Suprapubic skin (tissue), 4 donors: ENCODE measurements around the gene MYO5C. TPM values are rescaled to one million over a fixed set of nuclear protein-coding genes. Genes with fewer than 3 reads are reported as not detected.

Source experiments
- DNase-seq, 2 donors: peaks; one replicate each; pipeline ENCODE4 v3.0.0-alpha.2; 2019; ENCODE audit warnings: low spot score in 2 of 2
- H3K27ac ChIP-seq: fragments of 200-600 bp; sonication (generic); one replicate; pipeline ENCODE4 v1.5.1; 2019
- H3K27me3 ChIP-seq: fragments of 200-600 bp; sonication (generic); one replicate; pipeline ENCODE4 v1.5.1; 2019
- H3K36me3 ChIP-seq: fragments of 200-600 bp; sonication (generic); one replicate; pipeline ENCODE4 v1.5.1; 2019
- H3K4me1 ChIP-seq: fragments of 200-600 bp; sonication (generic); one replicate; pipeline ENCODE4 v1.5.1; 2019
- H3K4me3 ChIP-seq: fragments of 200-600 bp; sonication (generic); one replicate; pipeline ENCODE4 v1.5.1; 2019; ENCODE audit warnings: mild to moderate bottlenecking
- H3K9me3 ChIP-seq: fragments of 200-600 bp; sonication (generic); one replicate; pipeline ENCODE4 v1.5.1; 2019
- CTCF ChIP-seq, 2 donors: fragments of 200-600 bp in 1 of 2; fragments of 450-650 bp in 1 of 2; sonication (generic) in 1 of 2; IDR thresholded peaks; one replicate each; pipeline ENCODE4 v1.5.1; 2016 to 2019; ENCODE audit warnings: antibody characterized with exemption in 2 of 2, mild to moderate bottlenecking in 1 of 2, moderate library complexity in 1 of 2
- EP300 ChIP-seq: sonication (generic); formaldehyde crosslinking; IDR thresholded peaks from one replicate; pipeline ENCODE4 v1.6.1; 2017; ENCODE audit warnings: antibody characterized with exemption
- POLR2A ChIP-seq, 2 donors: fragments of 450-650 bp; IDR thresholded peaks; one replicate each; pipeline ENCODE4 v1.6.1; 2017; ENCODE audit warnings: antibody characterized with exemption in 2 of 2, mild to moderate bottlenecking in 2 of 2, moderate library complexity in 2 of 2
- POLR2AphosphoS5 ChIP-seq, 3 donors: sonication (generic); formaldehyde crosslinking; IDR thresholded peaks; one replicate each; pipeline ENCODE4 v1.6.1; 2017; ENCODE audit warnings: antibody characterized with exemption in 3 of 3
- WGBS: methylation state at CpG from one replicate; pipeline ENCODE4 v1.1.5; 2018; 5-methylcytosine and 5-hydroxymethylcytosine counted together
- total RNA-seq, 4 donors: library from RNA; depleted of rRNA; stranded (reverse); fragments of >200 nt; gene quantifications; one replicate each; pipeline ENCODE4 v1.1.0, GENCODE V29; 2016

The MYO5C gene
- total RNA-seq, 4 donors from 2014 or later = 11.2 to 31.5 (median 14.9) TPM

DNA sequence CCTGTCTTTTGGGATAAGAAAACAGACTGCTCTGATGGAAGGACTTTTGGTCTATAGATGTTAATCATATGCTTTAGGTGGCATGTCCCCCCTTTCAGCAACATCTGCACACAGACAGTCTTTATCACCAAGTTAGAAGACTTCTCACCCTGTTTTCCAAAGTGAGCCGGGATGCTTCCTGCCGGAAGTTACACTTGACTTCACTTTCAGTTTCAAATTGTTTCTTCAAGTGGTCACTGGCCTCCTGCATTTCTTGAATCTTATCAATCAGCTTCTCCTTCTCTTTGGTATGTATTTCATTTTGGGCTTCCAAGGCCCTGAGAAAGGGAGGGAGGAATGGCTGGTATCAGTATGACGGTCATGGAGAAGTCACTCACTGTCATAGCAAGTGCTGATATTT is 77.2 kb downstream of the MYO5C start:
- no peak overlapping the region for H3K4me3 ChIP-seq
- no peak overlapping the region for H3K27ac ChIP-seq
- no peak for DNase-seq
- peaks cover 5% of the 10 kb centered on the region for H3K4me1 ChIP-seq
- no peaks in the 10 kb centered on the region for H3K27me3 ChIP-seq
- H3K9me3 ChIP-seq = no peaks in the 10 kb centered on the region
- TF ChIP-seq POLR2A (IDR thresholded peaks at IDR 0.05) = no peak
- no peak for TF ChIP-seq POLR2AphosphoS5 (IDR thresholded peaks at IDR 0.05)
- TF ChIP-seq EP300 = no peak
- no peak for TF ChIP-seq CTCF (IDR thresholded peaks at IDR 0.05)
- 97% methylated on average over 3 of the region's 3 CpGs for WGBS
- peaks cover 34% of the 10 kb centered on the region for H3K36me3 ChIP-seq

- Histone ChIP-seq H3K9me3 (no peaks in the 10 kb centered on the region), H3K4me3 (no peak overlapping the region), H3K27ac (no peak overlapping the region), H3K36me3 (peaks cover 28% of the 10 kb centered on the region), H3K4me1 (peaks cover 5% of the 10 kb centered on the region), H3K27me3 (no peaks in the 10 kb centered on the region)
- DNase-seq = no peak
- 54% methylated on average over 10 of the region's 10 CpGs for WGBS
- TF ChIP-seq CTCF (IDR thresholded peaks at IDR 0.05) (peak in 1 of 2 donors; percentile 10), EP300 (no peak)
Observed at GRCh38 chr15:52217186-52217585, 78.4 kb downstream of the MYO5C start.

DNA sequence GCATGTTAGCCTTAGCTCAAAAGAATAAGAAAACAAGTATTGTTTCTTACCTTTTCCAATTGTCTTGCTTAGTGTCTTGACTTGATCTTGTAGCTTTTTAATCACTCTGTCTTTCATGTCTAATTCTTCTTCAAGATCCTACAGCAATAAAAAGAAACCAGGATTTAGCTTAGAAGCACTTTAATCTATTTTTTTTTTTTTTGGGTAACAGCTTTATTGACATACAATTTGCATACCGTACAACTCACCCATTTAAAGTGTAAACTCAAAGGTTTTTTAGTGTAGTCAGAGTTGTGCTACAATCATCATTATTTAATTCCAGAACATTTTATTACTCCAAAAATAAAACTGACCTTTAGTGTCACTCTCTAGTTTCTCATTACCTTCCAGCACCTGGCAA is 81.1 kb downstream of the MYO5C start:
- DNase-seq = no peak
- Histone ChIP-seq H3K36me3 (peaks cover 33% of the 10 kb centered on the region), H3K27ac (no peak overlapping the region), H3K4me1 (peaks cover 5% of the 10 kb centered on the region), H3K9me3 (no peaks in the 10 kb centered on the region), H3K27me3 (no peaks in the 10 kb centered on the region), H3K4me3 (no peak overlapping the region)
- TF ChIP-seq CTCF (IDR thresholded peaks at IDR 0.05) (no peak), EP300 (no peak), POLR2AphosphoS5 (IDR thresholded peaks at IDR 0.05) (no peak), POLR2A (IDR thresholded peaks at IDR 0.05) (no peak)
- 86% methylated on average over 1 of the region's 1 CpG for WGBS

GRCh38 chr15:52213206-52213605 is 82.4 kb downstream of the MYO5C start:
- TF ChIP-seq EP300 (no peak), CTCF (IDR thresholded peaks at IDR 0.05) (no peak), POLR2A (IDR thresholded peaks at IDR 0.05) (no peak), POLR2AphosphoS5 (IDR thresholded peaks at IDR 0.05) (no peak)
- Histone ChIP-seq H3K36me3 (peaks cover 24% of the 10 kb centered on the region), H3K27ac (no peak overlapping the region), H3K27me3 (no peaks in the 10 kb centered on the region), H3K9me3 (no peaks in the 10 kb centered on the region), H3K4me3 (no peak overlapping the region), H3K4me1 (peaks cover 5% of the 10 kb centered on the region)
- 79% methylated on average over 3 of the region's 3 CpGs for WGBS
- DNase-seq = no peak

DNA sequence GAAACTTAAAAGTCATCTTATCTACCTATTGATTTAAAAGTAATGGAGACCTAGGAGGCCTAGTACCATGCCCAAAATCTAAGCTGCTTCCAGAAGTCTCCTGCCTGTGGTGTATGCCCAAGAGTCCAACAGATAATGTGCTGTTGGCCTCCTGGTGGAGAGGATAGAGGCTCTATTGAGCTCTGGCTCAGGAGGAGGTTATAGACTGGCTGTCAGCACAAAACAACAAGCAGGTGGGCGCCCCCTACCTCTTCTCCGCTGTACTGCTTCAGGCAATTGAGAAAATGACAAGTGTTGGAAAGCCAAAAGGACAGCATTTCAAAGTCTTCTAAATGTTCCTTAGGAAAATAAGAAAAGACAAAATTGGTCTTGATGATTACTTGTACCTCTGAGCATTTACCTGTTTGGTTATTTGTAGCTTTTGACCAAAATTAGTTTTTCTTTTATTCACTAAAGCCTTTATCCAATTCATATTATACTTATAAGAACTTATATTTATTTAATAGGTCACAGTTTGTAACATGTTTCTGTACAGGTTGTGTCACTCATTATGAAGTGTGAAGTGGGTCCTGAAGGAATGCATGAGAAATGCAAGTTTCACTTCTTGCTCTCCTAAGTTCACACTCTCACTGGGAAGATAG is 87.2 kb downstream of the MYO5C start:
- Histone ChIP-seq H3K4me1 (no peaks in the 10 kb centered on the region), H3K36me3 (peaks cover 23% of the 10 kb centered on the region), H3K4me3 (no peak overlapping the region), H3K27ac (no peak overlapping the region), H3K9me3 (no peaks in the 10 kb centered on the region), H3K27me3 (no peaks in the 10 kb centered on the region)
- DNase-seq = no peak
- TF ChIP-seq POLR2AphosphoS5 (IDR thresholded peaks at IDR 0.05) (no peak), CTCF (IDR thresholded peaks at IDR 0.05) (peak; percentile 13 to 56), EP300 (no peak)
- WGBS = 59% methylated on average over 2 of the region's 2 CpGs
